A549 (cell line): Measurements from ENCODE around the gene FAM13A. TPM values are rescaled to one million over a fixed set of nuclear protein-coding genes. Genes with fewer than 3 reads are reported as not detected.

Experiments
- ATAC-seq, 2 experiments: fragments of 200-7000 bp in 1 of 2; fragments of >200 bp in 1 of 2; cut with Nextera tagmentation in 1 of 2; cut with Tn5 transposase in 1 of 2; 3 replicates each; pipeline versions ENCODE4 v1.8.0 to v1.9.1; 2018 to 2020; ENCODE audit warnings: mild to moderate bottlenecking in 1 of 2, moderate library complexity in 1 of 2
- CTCF ChIA-PET: fragments of 300-600 bp; sonication (Branson Sonifier 250); formaldehyde crosslinking; extraction: SDS; loops from one replicate; lab custom pipeline; 2021; ENCODE audit warnings: antibody characterized with exemption, inconsistent platforms; lab: Yijun Ruan, JAX
- POLR2A ChIA-PET: fragments of 350-600 bp; formaldehyde crosslinking; extraction: SDS; loops from one replicate; lab custom pipeline; 2021; ENCODE audit warnings: antibody characterized with exemption, inconsistent platforms; lab: Yijun Ruan, JAX
- DNase-seq, 2 experiments: peaks; one replicate each; pipeline versions ENCODE4 v3.0.0 to v3.0.0-alpha.2; 2011 to 2016; ENCODE audit warnings: low read depth in 1 of 2, low spot score in 1 of 2
- FAIRE-seq: peaks from 2 replicates; lab custom pipeline; 2011; peaks lifted over from hg19 to GRCh38; lab: Jason Lieb, UNC
- H3K27ac ChIP-seq, 2 experiments: fragments of >200 bp; sonication (Bioruptor Twin); formaldehyde crosslinking; 3 replicates each; pipeline ENCODE4 v1.5.1; 2016 to 2017
- H3K4me1 ChIP-seq: fragments of >200 bp; sonication (Bioruptor Twin); formaldehyde crosslinking; 3 replicates; pipeline ENCODE4 v1.6.1; 2016
- H3K4me2 ChIP-seq: fragments of >200 bp; sonication (Bioruptor Twin); formaldehyde crosslinking; 3 replicates; pipeline ENCODE4 v1.6.1; 2016
- H3K4me3 ChIP-seq: fragments of >200 bp; sonication (Bioruptor Twin); formaldehyde crosslinking; 3 replicates; pipeline ENCODE4 v1.5.1; 2016
- H3K9me3 ChIP-seq: fragments of >200 bp; sonication (Bioruptor Twin); formaldehyde crosslinking; 3 replicates; pipeline ENCODE4 v1.6.1; 2016
- BHLHE40 ChIP-seq: IDR thresholded peaks from 2 replicates; pipeline ENCODE4 v1.6.1; 2012; ENCODE audit warnings: low read depth, low read length, inconsistent platforms
- CHD2 ChIP-seq: fragments of 150-350 bp; IDR thresholded peaks from 2 replicates; pipeline ENCODE4 v1.6.1; 2014; ENCODE audit warnings: low read length; ENCODE audit not compliant: partially characterized antibody
- EHF ChIP-seq: fragments of 250-450 bp; sonication (Bioruptor Pico); IDR thresholded peaks from 2 replicates; pipeline ENCODE4 v1.5.0; 2020; ENCODE audit warnings: mild to moderate bottlenecking
- ESRRA ChIP-seq: fragments of 150-350 bp; IDR thresholded peaks from 2 replicates; pipeline ENCODE4 v1.6.1; 2014; ENCODE audit warnings: mild to moderate bottlenecking, low read length, borderline replicate concordance
- FOXS1 ChIP-seq: fragments of 250-450 bp; sonication (Bioruptor Pico); IDR thresholded peaks from 2 replicates; pipeline ENCODE4 v1.5.0; 2020; ENCODE audit warnings: mild to moderate bottlenecking, moderate library complexity
- HOXB13 ChIP-seq: fragments of 250-450 bp; sonication (Bioruptor Pico); IDR thresholded peaks from 2 replicates; pipeline ENCODE4 v1.5.0; 2020; ENCODE audit warnings: low read depth, mild to moderate bottlenecking, moderate library complexity
- HOXB5 ChIP-seq: fragments of 250-450 bp; sonication (Bioruptor Pico); IDR thresholded peaks from 2 replicates; pipeline ENCODE4 v1.5.0; 2020; ENCODE audit warnings: mild to moderate bottlenecking, moderate library complexity
- JUN ChIP-seq, 2 experiments: fragments of >200 bp; sonication (Bioruptor Twin); formaldehyde crosslinking; IDR thresholded peaks; 2 replicates in 1 of 2; 3 replicates in 1 of 2; pipeline ENCODE4 v1.6.1; 2016 to 2017
- KDM5A ChIP-seq: fragments of 200-600 bp; sonication (generic); IDR thresholded peaks from 2 replicates; pipeline ENCODE4 v1.6.1; 2016; ENCODE audit warnings: antibody characterized with exemption, mild to moderate bottlenecking
- MYC ChIP-seq: IDR thresholded peaks from 2 replicates; pipeline ENCODE4 v1.6.1; 2012; ENCODE audit warnings: mild to moderate bottlenecking, inconsistent platforms, low read length, improper control_type of control experiment, borderline replicate concordance
- PHF8 ChIP-seq: fragments of 200-600 bp; sonication (generic); IDR thresholded peaks from 2 replicates; pipeline ENCODE4 v1.6.1; 2016; ENCODE audit warnings: low read depth, mild to moderate bottlenecking, antibody characterized with exemption, moderate library complexity, borderline replicate concordance
- RCOR1 ChIP-seq: fragments of 150-350 bp; IDR thresholded peaks from 2 replicates; pipeline ENCODE4 v1.6.1; 2014; ENCODE audit warnings: antibody characterized with exemption, low read length, low read depth
- RFX5 ChIP-seq: fragments of 450-650 bp; IDR thresholded peaks from 2 replicates; pipeline ENCODE4 v1.7.1; 2014; ENCODE audit warnings: antibody characterized with exemption, mild to moderate bottlenecking, moderate library complexity
- SREBF2 ChIP-seq: fragments of 450-650 bp; IDR thresholded peaks from 2 replicates; pipeline ENCODE4 v1.6.1; 2014; ENCODE audit warnings: mild to moderate bottlenecking, moderate library complexity
- ZC3H11A ChIP-seq: fragments of 450-650 bp; IDR thresholded peaks from 2 replicates; pipeline ENCODE4 v1.6.1; 2014; ENCODE audit warnings: antibody characterized with exemption, mild to moderate bottlenecking
- WGBS: methylation state at CpG from one replicate; pipeline ENCODE4 v1.1.6; 2017; ENCODE audit errors: missing lambda C conversion rate; 5-methylcytosine and 5-hydroxymethylcytosine counted together
- polyA plus RNA-seq, 4 experiments: library from polyadenylated mRNA; depleted of rRNA in 3 of 4; stranded (reverse); fragments of >200 nt; fragmentation: RNase III in 1 of 4; extraction: RNeasy Plus Mini Kit Qiagen cat#74134 plus additional on column Dnase treatment in 1 of 4; gene quantifications; 2 replicates in 3 of 4; 3 replicates in 1 of 4; pipeline ENCODE4 v1.2.3, GENCODE V29; 2011 to 2017
- TF ChIP-seq, protein P1 (sequence below): fragments of 200-600 bp; sonication (generic); IDR thresholded peaks from 2 replicates; pipeline ENCODE4 v1.6.1; 2016; ENCODE audit warnings: antibody characterized with exemption, mild to moderate bottlenecking, moderate library complexity
- TF ChIP-seq, protein P2 (sequence below): fragments of 150-350 bp; IDR thresholded peaks from 2 replicates; pipeline ENCODE4 v1.6.1; 2014; ENCODE audit warnings: low read depth, mild to moderate bottlenecking, low read length

Gene FAM13A
- polyA plus RNA-seq, 2 of the 4 experiments (the other 2 are of a cell fraction): 6.5 to 22.0 TPM

DNA sequence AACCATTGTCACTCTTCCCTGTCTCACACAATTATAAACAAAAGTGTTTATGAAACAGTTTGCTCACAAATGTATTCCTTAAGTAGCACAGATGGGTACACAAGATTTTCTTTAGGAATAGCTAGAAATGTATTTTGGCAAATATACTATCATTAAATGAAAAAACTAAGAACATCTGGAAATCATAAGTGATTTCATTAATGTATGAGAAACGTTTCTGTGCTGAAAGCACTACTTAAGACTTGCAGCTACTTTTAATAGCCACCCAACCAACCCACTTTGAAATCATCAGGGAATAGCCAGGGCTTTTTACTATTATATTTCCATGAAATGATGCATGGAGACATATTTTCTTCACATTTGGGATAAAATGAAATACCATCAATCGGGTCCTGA, 297.1 kb downstream of the FAM13A start:
- H3K4me3 ChIP-seq: no peak overlapping the region
- H3K9me3 ChIP-seq: no peaks in the 10 kb centered on the region
- FAIRE-seq: no peak
- no peak for DNase-seq
- ATAC-seq: no peak
- no peak overlapping the region for H3K27ac ChIP-seq
- ChIA-PET CTCF (no interaction called here), POLR2A (no interaction called here)
- 72% methylated on average over 2 of the region's 2 CpGs for WGBS
- H3K4me2 ChIP-seq: no peak overlapping the region
- H3K4me1 ChIP-seq: peaks cover 46% of the 10 kb centered on the region
- TF ChIP-seq EHF (CRISPR knock-in tag) (no peak), KDM5A (no peak), RCOR1 (no peak)

DNA sequence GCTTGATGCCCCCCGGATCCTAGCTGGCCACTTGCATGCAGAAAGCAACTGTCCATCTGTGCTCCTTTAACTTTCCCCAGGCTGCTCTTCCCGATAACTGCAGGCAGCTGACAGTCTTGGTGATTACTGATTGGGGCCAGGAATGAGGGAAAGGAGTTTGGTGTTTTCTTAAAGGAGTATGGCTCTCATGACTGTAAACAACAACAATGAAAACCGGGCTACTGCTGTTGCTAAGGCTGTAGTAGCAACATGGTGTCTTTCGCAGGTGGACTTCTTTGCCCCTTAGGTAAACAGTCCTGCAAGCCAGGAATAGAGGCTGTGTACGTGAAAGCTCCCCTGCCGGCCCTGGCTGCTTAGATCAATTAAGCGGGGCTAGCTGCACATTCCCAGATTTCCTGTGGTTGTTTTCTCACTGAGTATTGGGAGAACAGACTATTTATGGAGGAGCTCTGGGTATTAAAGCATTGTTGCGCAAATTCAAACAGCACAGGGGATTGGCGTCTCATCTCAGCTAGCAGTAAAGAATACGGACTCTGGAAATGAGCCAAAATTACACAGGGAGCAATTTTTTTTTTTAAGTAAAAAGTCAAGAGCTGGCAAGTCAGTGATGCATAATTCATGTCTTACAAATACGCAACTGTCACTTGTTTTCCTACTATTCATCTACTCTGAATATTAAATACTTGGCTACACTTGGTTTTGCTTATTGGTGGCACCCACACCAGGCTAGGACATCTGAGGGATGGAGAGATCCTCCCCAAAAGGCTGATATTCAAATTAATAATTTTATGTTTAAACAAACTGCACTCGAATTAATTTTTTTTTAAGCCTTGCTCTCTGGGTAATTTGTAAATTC, 297.7 kb downstream of the FAM13A start:
- no peak for TF ChIP-seq PHF8
- no peak for TF ChIP-seq JUN (IDR thresholded peaks at IDR 0.05)
- TF ChIP-seq ESRRA: no peak
- TF ChIP-seq, all 56 proteins: peak for 0
- CTCF ChIA-PET: interaction anchor here (0.6 to 0.7 kb wide), 2 partner anchors 91 to 235 kb away, joined by 3 read pairs; no protein-coding TSS in a partner anchor
- Histone ChIP-seq H3K4me1 (peaks cover 47% of the 10 kb centered on the region), H3K4me3 (no peak overlapping the region), H3K9me3 (no peaks in the 10 kb centered on the region), H3K4me2 (no peak overlapping the region), H3K27ac (no peak overlapping the region)
- POLR2A ChIA-PET: no interaction called here
- DNase-seq (no peak), ATAC-seq (no peak), FAIRE-seq (no peak)
- WGBS: 83% methylated on average over 12 of the region's 12 CpGs

DNA sequence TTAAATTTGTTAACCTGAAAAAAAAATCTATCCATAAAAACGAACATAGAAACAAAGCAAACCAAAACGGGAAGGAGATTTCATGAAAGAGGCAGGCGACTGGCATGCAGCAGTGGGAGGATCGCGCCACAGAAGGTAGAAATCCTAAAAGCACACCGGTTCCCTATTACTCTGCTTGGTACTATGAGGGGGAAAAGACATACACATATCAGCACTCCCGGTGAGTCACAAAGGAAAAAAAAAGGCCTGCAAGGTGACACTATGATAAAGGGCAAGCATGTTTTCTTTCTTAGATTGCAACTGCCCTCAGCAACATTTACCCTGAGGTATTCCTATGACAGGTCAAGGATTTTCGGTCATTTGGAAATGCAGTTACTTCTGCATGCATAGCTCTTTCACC, 298.7 kb downstream of the FAM13A start:
- CTCF ChIA-PET: interaction anchor here (0.7 kb wide), 1 partner anchor 234 kb away, joined by 3 read pairs; no protein-coding TSS in a partner anchor
- TF ChIP-seq HOXB5 (CRISPR knock-in tag): no peak
- no peak for TF ChIP-seq ZC3H11A
- TF ChIP-seq CHD2: no peak
- no peak for TF ChIP-seq MYC
- TF ChIP-seq RFX5: no peak
- no peak for TF ChIP-seq SREBF2
- TF ChIP-seq BHLHE40: no peak
- no peak for TF ChIP-seq FOXS1 (CRISPR knock-in tag)
- no peak for TF ChIP-seq PHF8
- TF ChIP-seq, protein P1, sequence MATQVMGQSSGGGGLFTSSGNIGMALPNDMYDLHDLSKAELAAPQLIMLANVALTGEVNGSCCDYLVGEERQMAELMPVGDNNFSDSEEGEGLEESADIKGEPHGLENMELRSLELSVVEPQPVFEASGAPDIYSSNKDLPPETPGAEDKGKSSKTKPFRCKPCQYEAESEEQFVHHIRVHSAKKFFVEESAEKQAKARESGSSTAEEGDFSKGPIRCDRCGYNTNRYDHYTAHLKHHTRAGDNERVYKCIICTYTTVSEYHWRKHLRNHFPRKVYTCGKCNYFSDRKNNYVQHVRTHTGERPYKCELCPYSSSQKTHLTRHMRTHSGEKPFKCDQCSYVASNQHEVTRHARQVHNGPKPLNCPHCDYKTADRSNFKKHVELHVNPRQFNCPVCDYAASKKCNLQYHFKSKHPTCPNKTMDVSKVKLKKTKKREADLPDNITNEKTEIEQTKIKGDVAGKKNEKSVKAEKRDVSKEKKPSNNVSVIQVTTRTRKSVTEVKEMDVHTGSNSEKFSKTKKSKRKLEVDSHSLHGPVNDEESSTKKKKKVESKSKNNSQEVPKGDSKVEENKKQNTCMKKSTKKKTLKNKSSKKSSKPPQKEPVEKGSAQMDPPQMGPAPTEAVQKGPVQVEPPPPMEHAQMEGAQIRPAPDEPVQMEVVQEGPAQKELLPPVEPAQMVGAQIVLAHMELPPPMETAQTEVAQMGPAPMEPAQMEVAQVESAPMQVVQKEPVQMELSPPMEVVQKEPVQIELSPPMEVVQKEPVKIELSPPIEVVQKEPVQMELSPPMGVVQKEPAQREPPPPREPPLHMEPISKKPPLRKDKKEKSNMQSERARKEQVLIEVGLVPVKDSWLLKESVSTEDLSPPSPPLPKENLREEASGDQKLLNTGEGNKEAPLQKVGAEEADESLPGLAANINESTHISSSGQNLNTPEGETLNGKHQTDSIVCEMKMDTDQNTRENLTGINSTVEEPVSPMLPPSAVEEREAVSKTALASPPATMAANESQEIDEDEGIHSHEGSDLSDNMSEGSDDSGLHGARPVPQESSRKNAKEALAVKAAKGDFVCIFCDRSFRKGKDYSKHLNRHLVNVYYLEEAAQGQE: no peak
- no peak for TF ChIP-seq HOXB13 (CRISPR knock-in tag)
- TF ChIP-seq, protein P2, sequence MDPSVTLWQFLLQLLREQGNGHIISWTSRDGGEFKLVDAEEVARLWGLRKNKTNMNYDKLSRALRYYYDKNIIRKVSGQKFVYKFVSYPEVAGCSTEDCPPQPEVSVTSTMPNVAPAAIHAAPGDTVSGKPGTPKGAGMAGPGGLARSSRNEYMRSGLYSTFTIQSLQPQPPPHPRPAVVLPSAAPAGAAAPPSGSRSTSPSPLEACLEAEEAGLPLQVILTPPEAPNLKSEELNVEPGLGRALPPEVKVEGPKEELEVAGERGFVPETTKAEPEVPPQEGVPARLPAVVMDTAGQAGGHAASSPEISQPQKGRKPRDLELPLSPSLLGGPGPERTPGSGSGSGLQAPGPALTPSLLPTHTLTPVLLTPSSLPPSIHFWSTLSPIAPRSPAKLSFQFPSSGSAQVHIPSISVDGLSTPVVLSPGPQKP: no peak
- FAIRE-seq: no peak
- H3K4me3 ChIP-seq: no peak overlapping the region
- no peak overlapping the region for H3K27ac ChIP-seq
- H3K4me1 ChIP-seq: peaks cover 54% of the 10 kb centered on the region
- no peak for ATAC-seq
- DNase-seq: no peak
- WGBS: 69% methylated on average over 8 of the region's 8 CpGs
- no peaks in the 10 kb centered on the region for H3K9me3 ChIP-seq
- POLR2A ChIA-PET: no interaction called here
- H3K4me2 ChIP-seq: no peak overlapping the region
